ENCODE results near the gene RNF138. TPM values are rescaled to one million over a fixed set of nuclear protein-coding genes. Genes with fewer than 3 reads are reported as not detected.

RNF138 gene, protein sequence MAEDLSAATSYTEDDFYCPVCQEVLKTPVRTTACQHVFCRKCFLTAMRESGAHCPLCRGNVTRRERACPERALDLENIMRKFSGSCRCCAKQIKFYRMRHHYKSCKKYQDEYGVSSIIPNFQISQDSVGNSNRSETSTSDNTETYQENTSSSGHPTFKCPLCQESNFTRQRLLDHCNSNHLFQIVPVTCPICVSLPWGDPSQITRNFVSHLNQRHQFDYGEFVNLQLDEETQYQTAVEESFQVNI
- total RNA-seq (2022) (24.3 and 26.4 TPM in 2 replicates), Bru-seq, nascent RNA (percentile 73 among the genes with signal in this experiment), BruChase-seq, experiment 1, labeled RNA remaining after a 2-hour chase (percentile 86 among the genes with signal in this experiment), BruChase-seq, experiment 2, labeled RNA remaining after a 6-hour chase (percentile 82 among the genes with signal in this experiment)
- long read RNA-seq, transcript RNF138-202 (8 exons, 3,570 nt): major isoform, 12 of 30 reads
- long read RNA-seq, partial matches to known transcripts: 8 of 30 reads
- long read RNA-seq, other reads (novel, unspliced or antisense): 6 of 30 reads

DNA sequence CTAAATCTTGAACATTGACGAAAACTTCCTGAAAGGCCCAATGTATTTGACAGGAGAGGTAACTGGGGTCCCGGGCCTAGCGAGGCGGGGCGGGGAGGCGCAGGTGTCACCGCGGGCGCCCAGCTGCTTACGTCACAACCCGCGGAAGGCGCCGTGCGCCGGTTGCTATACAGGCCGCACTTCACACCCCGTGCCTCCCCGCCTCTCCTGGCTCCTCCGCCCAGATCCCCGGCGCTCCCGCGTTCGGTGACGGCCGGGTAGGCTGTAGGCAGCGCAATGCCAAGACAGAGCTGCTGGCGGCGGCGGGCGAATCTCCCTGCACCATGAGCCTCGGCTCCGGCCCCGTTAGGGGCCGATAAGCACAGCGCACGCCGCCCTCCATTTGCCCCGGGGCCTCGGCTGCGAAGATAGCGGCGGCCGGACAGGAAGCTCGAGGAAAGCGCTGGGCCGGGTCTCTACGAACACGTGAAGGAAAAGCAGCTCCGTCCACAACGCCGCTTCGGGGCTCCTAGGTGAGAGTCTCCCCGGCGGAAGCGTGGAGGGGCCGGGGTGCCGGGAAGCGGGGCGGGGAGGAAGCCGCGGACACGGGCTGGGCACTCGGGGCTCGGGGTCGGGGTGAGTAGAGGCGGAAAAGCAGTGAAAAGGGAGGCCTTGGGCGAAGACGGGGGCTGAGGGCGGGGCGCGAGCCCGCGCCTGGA is at the start of gene RNF138:
TSS of gene RNF138 (plus strand) at position 151 of the 698 bp plus-strand sequence. CDS start 903 bp downstream, outside the sequence.
- Mint-ChIP-seq H3K4me1 (ENCODE audit: low read depth, unreplicated experiment) (peaks cover 10% of the 10 kb centered on the region), H3K4me3 (ENCODE audit: unreplicated experiment) (peak within 1 kb of the TSS; percentile 92), H3K27ac (ENCODE audit: unreplicated experiment) (peak within 1 kb of the TSS; percentile 94), H3K36me3 (ENCODE audit: insufficient read depth, unreplicated experiment) (peaks cover 25% of the 10 kb centered on the region), H3K9me3 (ENCODE audit: unreplicated experiment) (no peaks in the 10 kb centered on the region), H3K27me3 (ENCODE audit: insufficient read depth, unreplicated experiment) (no peaks in the 10 kb centered on the region)
- no peak for TF ChIP-seq CTCF (IDR thresholded peaks at IDR 0.05; ENCODE audit: insufficient read depth in 1 of 2, low read depth in 1 of 2, low read length in 1 of 2, severe bottlenecking in 1 of 2, unreplicated experiment in 1 of 2)
- Histone ChIP-seq H3K4me3 (ENCODE audit: low read depth, low read length) (peak within 1 kb of the TSS; percentile 76), H3K9me3 (no peaks in the 10 kb centered on the region), H3K27me3 (replicated peaks; ENCODE audit: control insufficient read depth, insufficient read depth, low read length) (no peaks in the 10 kb centered on the region), H3K36me3 (ENCODE audit: control insufficient read depth, insufficient read depth, low read length) (no peaks in the 10 kb centered on the region), H3K4me1 (no peaks in the 10 kb centered on the region)
- intact Hi-C loops (cut with micrococcal nuclease; ENCODE audit: unreplicated experiment): loop anchor here (1.0 to 10.0 kb wide), 4 partner anchors 77 to 850 kb away; partner anchors contain the start of genes RNF125 and TRAPPC8
- peak; percentile 77 to 79 for DNase-seq
- POLR2A ChIA-PET: interaction anchor here (0.5 to 1.3 kb wide), 3 partner anchors 72 to 469 kb away, joined by 3 to 7 read pairs (median 6); partner anchors contain the start of gene TRAPPC8
- CTCF ChIA-PET: interaction anchor here (1.1 kb wide), 1 partner anchor 72 kb away, joined by 3 read pairs; no protein-coding TSS in a partner anchor
- BruUV-seq (replicated peaks): TSS peak; percentile 64

DNA sequence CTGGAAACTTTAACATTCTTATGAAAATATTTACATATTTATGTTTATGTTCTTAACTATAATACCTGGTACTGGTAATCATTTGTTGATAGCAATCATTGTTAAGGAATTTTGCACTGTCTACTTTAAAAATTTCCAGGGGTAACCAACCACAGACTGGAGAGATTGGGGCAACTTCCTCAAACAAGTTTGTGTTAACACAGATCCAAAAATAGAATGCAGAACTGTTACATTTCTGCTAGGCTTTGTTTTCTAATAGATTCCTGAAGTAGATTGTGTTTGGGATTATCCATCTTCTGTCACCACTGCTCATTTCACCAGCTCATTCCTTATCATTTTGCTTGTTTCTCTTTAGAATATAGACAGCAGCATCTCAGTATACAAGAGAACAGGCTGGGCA is 49.3 kb upstream of the RNF138 start:
- no peaks in the 10 kb centered on the region for H3K4me1 Mint-ChIP-seq (ENCODE audit: low read depth, unreplicated experiment)
- no peaks in the 10 kb centered on the region for H3K36me3 Mint-ChIP-seq (ENCODE audit: insufficient read depth, unreplicated experiment)
- BruUV-seq (replicated peaks): no TSS peak
- no peaks in the 10 kb centered on the region for H3K27me3 Mint-ChIP-seq (ENCODE audit: insufficient read depth, unreplicated experiment)
- Histone ChIP-seq H3K4me1 (no peaks in the 10 kb centered on the region), H3K36me3 (ENCODE audit: control insufficient read depth, insufficient read depth, low read length) (no peaks in the 10 kb centered on the region), H3K27me3 (replicated peaks; ENCODE audit: control insufficient read depth, insufficient read depth, low read length) (no peaks in the 10 kb centered on the region), H3K4me3 (ENCODE audit: low read depth, low read length) (no peak overlapping the region), H3K9me3 (no peaks in the 10 kb centered on the region)
- no peak for TF ChIP-seq CTCF (IDR thresholded peaks at IDR 0.05; ENCODE audit: insufficient read depth in 1 of 2, low read depth in 1 of 2, low read length in 1 of 2, severe bottlenecking in 1 of 2, unreplicated experiment in 1 of 2)
- no peaks in the 10 kb centered on the region for H3K9me3 Mint-ChIP-seq (ENCODE audit: unreplicated experiment)
- ChIA-PET CTCF (no interaction called here), POLR2A (no interaction called here)
- DNase-seq: no peak
- intact Hi-C loops (cut with micrococcal nuclease; ENCODE audit: unreplicated experiment): no loop called here
- H3K4me3 Mint-ChIP-seq (ENCODE audit: unreplicated experiment): no peak overlapping the region
- H3K27ac Mint-ChIP-seq (ENCODE audit: unreplicated experiment): no peak overlapping the region

- ChIA-PET CTCF (no interaction called here), POLR2A (no interaction called here)
- no peaks in the 10 kb centered on the region for H3K9me3 Mint-ChIP-seq (ENCODE audit: unreplicated experiment)
- H3K36me3 Mint-ChIP-seq (ENCODE audit: insufficient read depth, unreplicated experiment): no peaks in the 10 kb centered on the region
- Histone ChIP-seq H3K9me3 (no peaks in the 10 kb centered on the region), H3K36me3 (ENCODE audit: control insufficient read depth, insufficient read depth, low read length) (no peaks in the 10 kb centered on the region), H3K27me3 (replicated peaks; ENCODE audit: control insufficient read depth, insufficient read depth, low read length) (no peaks in the 10 kb centered on the region), H3K4me3 (ENCODE audit: low read depth, low read length) (no peak overlapping the region), H3K4me1 (no peaks in the 10 kb centered on the region)
- DNase-seq: no peak
- H3K4me1 Mint-ChIP-seq (ENCODE audit: low read depth, unreplicated experiment): no peaks in the 10 kb centered on the region
- no peaks in the 10 kb centered on the region for H3K27me3 Mint-ChIP-seq (ENCODE audit: insufficient read depth, unreplicated experiment)
- no peak overlapping the region for H3K4me3 Mint-ChIP-seq (ENCODE audit: unreplicated experiment)
- no peak for TF ChIP-seq CTCF (IDR thresholded peaks at IDR 0.05; ENCODE audit: insufficient read depth in 1 of 2, low read depth in 1 of 2, low read length in 1 of 2, severe bottlenecking in 1 of 2, unreplicated experiment in 1 of 2)
- intact Hi-C loops (cut with micrococcal nuclease; ENCODE audit: unreplicated experiment): no loop called here
- H3K27ac Mint-ChIP-seq (ENCODE audit: unreplicated experiment): no peak overlapping the region
- no TSS peak for BruUV-seq (replicated peaks)
These were observed 43.1 kb upstream of the RNF138 start for GRCh38 chr18:32048507-32049091.

Measured in Caco-2 (cell line).